Activated CD4-positive, alpha-beta T cell treated with anti-CD3 and anti-CD28 coated beads for 1 hour (primary cell): Measurements from ENCODE around the gene PCDH9.

Experiments used
- DNase-seq: peaks from one replicate; pipeline ENCODE4 v3.0.0-alpha.2; 2020

PCDH9 gene

GRCh38 chr13:67224148-67224846, 5.8 kb downstream of the PCDH9 start:
- DNase-seq, result peak; percentile 20

- DNase-seq, result no peak
Measured at GRCh38 chr13:67223742-67224141, 6.4 kb downstream of the PCDH9 start.

- DNase-seq, result no peak
Measured at GRCh38 chr13:67223024-67223423, 7.1 kb downstream of the PCDH9 start.

GRCh38 chr13:67221630-67222226, 8.4 kb downstream of the PCDH9 start:
- DNase-seq, result no peak

GRCh38 chr13:67219113-67219512, 11.0 kb downstream of the PCDH9 start:
- DNase-seq, result no peak

GRCh38 chr13:67217880-67218279, 12.3 kb downstream of the PCDH9 start:
- DNase-seq, result no peak

GRCh38 chr13:67216864-67217263, 13.3 kb downstream of the PCDH9 start:
- DNase-seq, result no peak

- no peak for DNase-seq
Measured at GRCh38 chr13:67210208-67210607, 19.9 kb downstream of the PCDH9 start.

- no peak for DNase-seq
Measured at GRCh38 chr13:67208552-67208951, 21.6 kb downstream of the PCDH9 start.

- no peak for DNase-seq
Measured at GRCh38 chr13:67204764-67205163, 25.4 kb downstream of the PCDH9 start.

GRCh38 chr13:67200605-67201004, 29.5 kb downstream of the PCDH9 start:
- DNase-seq, result no peak

- no peak for DNase-seq
Measured at GRCh38 chr13:67200183-67200582, 30.0 kb downstream of the PCDH9 start.

GRCh38 chr13:67197704-67198103, 32.4 kb downstream of the PCDH9 start:
- DNase-seq, result no peak

GRCh38 chr13:67193979-67194378, 36.2 kb downstream of the PCDH9 start:
- DNase-seq, result no peak

GRCh38 chr13:67192751-67193150, 37.4 kb downstream of the PCDH9 start:
- no peak for DNase-seq

- no peak for DNase-seq
Measured at GRCh38 chr13:67186995-67187569, 43.1 kb downstream of the PCDH9 start.

- DNase-seq, result no peak
Measured at GRCh38 chr13:67184247-67184646, 45.9 kb downstream of the PCDH9 start.

GRCh38 chr13:67183151-67183550, 47.0 kb downstream of the PCDH9 start:
- no peak for DNase-seq

GRCh38 chr13:67175836-67176459, 54.2 kb downstream of the PCDH9 start:
- no peak for DNase-seq

GRCh38 chr13:67168384-67168783, 61.8 kb downstream of the PCDH9 start:
- no peak for DNase-seq

- no peak for DNase-seq
Measured at GRCh38 chr13:67167420-67167819, 62.7 kb downstream of the PCDH9 start.

- DNase-seq, result no peak
Measured at GRCh38 chr13:67161176-67161575, 69.0 kb downstream of the PCDH9 start.

- no peak for DNase-seq
Measured at GRCh38 chr13:67158903-67159302, 71.2 kb downstream of the PCDH9 start.

- DNase-seq, result no peak
Measured at GRCh38 chr13:67156723-67157060, 73.4 kb downstream of the PCDH9 start.
